SK-N-MC (cell line): ENCODE results near the gene ATXN1.
"Not testable (repeated sequence)": the region's sequence is repeated elsewhere in the genome, so short reads cannot be mapped to it uniquely, and the experiment has no call there.

Experiments
- DNase-seq: peaks from one replicate; pipeline ENCODE4 v3.0.0-alpha.2; 2011; ENCODE audit warnings: low read depth, low spot score
- H3K27ac ChIP-seq: fragments of 200-600 bp; sonication (generic); 2 replicates; pipeline ENCODE4 v1.5.1; 2016; ENCODE audit warnings: mixed run types
- H3K36me3 ChIP-seq: fragments of 200-600 bp; sonication (generic); 2 replicates; pipeline ENCODE4 v1.6.1; 2017; ENCODE audit warnings: antibody characterized with exemption, low read length, mixed read lengths; ENCODE audit not compliant: insufficient read depth
- H3K4me3 ChIP-seq: fragments of 200-600 bp; sonication (generic); 2 replicates; pipeline ENCODE4 v1.5.1; 2016
- H3K9ac ChIP-seq: fragments of 200-600 bp; sonication (generic); 2 replicates; pipeline ENCODE4 v1.8.0; 2017; ENCODE audit warnings: mixed run types, mixed read lengths; ENCODE audit not compliant: insufficient read length
- H3K9me3 ChIP-seq: fragments of 200-600 bp; sonication (generic); 2 replicates; pipeline ENCODE4 v1.6.1; 2017; ENCODE audit warnings: low read depth, mild to moderate bottlenecking, antibody characterized with exemption, low read length, moderate library complexity, mixed read lengths
- EZH2 ChIP-seq: fragments of 200-600 bp; sonication (generic); IDR thresholded peaks from one replicate; pipeline ENCODE4 v1.6.1; 2017; ENCODE audit warnings: antibody characterized with exemption
- FOXP2 ChIP-seq: optimal IDR thresholded peaks from 2 replicates; pipeline ENCODE3; 2011; ENCODE audit warnings: mild to moderate bottlenecking, moderate library complexity; ENCODE audit not compliant: insufficient read depth; ENCODE audit errors: extremely low read length, control extremely low read depth
- POLR2AphosphoS5 ChIP-seq: IDR thresholded peaks from 2 replicates; pipeline ENCODE4 v1.6.1; 2012; ENCODE audit warnings: mild to moderate bottlenecking, low read depth, low read length, borderline replicate concordance

The ATXN1 gene

GRCh38 chr6:16270178-16270794 lies 491.0 kb downstream of the ATXN1 start:
- Histone ChIP-seq H3K4me3 (no peak overlapping the region), H3K9ac (no peak overlapping the region), H3K27ac (no peak overlapping the region), H3K36me3 (no peaks in the 10 kb centered on the region), H3K9me3 (no peaks in the 10 kb centered on the region)
- DNase-seq = no peak
- no peak for TF ChIP-seq EZH2
- TF ChIP-seq POLR2AphosphoS5 = no peak
- TF ChIP-seq FOXP2 = no peak

DNA sequence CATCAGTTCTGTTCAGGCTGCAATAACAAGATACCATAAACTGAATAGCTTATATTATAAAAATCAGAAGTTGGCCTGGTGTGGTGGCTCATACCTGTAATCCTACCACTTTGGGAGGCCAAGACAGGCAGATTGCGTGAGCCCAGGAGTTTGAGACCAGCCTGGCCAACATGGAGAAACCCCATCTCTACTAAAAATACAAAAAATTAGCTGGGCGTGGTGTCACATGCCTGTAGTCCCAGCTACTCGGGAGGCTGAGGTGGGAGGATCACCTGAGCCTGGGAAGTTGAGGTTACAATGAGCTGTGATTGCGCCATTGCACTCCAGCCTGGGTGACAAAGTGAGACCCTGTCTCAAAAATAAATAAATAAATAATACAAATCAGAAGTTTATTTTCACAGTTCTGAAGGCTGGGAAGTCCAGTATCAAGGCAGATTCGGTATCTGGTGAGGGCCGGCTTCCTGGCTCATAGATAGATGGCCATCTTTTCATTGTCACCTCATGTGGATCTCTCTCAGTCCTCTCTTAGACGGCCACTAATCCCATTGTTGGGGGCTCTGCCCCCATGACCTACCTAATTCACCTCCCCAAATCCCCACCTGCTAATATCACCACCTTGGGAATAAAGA lies 491.7 kb downstream of the ATXN1 start:
- not testable (repeated sequence) for H3K36me3 ChIP-seq, DNase-seq, H3K4me3 ChIP-seq, H3K9me3 ChIP-seq, H3K9ac ChIP-seq, H3K27ac ChIP-seq

GRCh38 chr6:16267428-16268263 lies 493.6 kb downstream of the ATXN1 start:
- no peak overlapping the region for H3K27ac ChIP-seq

DNA sequence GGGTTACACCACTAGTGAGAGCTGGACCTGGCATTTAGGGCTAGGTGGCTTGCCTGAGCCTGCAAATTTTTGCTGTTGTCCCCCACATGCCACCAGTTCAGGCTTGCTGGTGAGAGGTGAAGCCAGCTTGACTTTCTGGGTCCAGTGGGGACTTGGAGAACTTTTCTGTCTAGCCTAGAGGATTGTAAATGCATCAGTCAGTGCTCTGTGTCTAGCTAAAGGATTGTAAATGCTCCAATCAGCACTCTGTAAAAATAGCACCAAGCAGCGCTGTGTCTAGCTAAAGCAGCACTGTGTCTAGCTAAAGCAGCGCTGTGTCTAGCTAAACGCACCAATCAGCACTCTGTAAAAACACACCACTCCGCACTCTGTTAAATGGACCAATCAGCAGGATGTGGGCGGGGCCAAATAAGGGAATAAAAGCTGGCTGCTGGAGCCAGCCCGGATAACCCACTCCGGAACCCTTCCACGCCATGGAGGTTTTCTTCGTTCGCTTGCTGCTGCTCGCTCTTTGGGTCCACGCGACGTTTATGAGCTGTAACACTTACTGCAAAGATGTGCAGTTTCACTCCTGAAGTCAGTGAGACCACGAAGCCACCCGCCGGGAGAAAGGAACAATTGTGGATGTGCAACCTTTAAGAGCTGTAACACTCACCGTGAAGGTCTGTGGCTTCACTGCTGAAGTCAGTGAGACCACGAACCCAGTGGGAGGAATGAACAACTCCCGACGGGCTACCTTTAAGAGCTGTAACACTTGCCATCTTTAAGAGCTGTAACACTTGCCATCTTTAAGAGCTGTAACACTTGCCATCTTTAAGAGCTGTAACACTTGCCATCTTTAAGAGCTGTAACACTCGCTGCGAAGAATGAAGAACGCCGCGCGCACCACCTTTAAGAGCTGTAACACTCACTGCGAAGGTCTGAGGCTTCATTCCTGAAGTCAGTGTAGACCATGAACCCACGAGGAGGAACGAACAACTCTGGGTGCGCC lies 495.6 kb downstream of the ATXN1 start:
- no peak for TF ChIP-seq POLR2AphosphoS5
- TF ChIP-seq FOXP2 = no peak
- TF ChIP-seq EZH2 = no peak
- no peak overlapping the region for H3K4me3 ChIP-seq
- H3K9me3 ChIP-seq = no peaks in the 10 kb centered on the region
- no peak overlapping the region for H3K9ac ChIP-seq
- H3K36me3 ChIP-seq = no peaks in the 10 kb centered on the region
- H3K27ac ChIP-seq = no peak overlapping the region
- DNase-seq = no peak

More at GRCh38 chr6:16267428-16268263, 493.6 kb downstream of the ATXN1 start:
- TF ChIP-seq FOXP2 (no peak), POLR2AphosphoS5 (no peak), EZH2 (no peak)
- H3K9ac ChIP-seq = no peak overlapping the region
- no peak for DNase-seq
- H3K36me3 ChIP-seq = no peaks in the 10 kb centered on the region
- no peaks in the 10 kb centered on the region for H3K9me3 ChIP-seq
- no peak overlapping the region for H3K4me3 ChIP-seq

GRCh38 chr6:16264785-16265184 lies 496.5 kb downstream of the ATXN1 start:
- DNase-seq = no peak
- Histone ChIP-seq H3K9ac (no peak overlapping the region), H3K4me3 (no peak overlapping the region), H3K27ac (no peak overlapping the region), H3K36me3 (no peaks in the 10 kb centered on the region), H3K9me3 (no peaks in the 10 kb centered on the region)
- TF ChIP-seq POLR2AphosphoS5 = no peak
- no peak for TF ChIP-seq FOXP2
- TF ChIP-seq EZH2 = no peak

DNA sequence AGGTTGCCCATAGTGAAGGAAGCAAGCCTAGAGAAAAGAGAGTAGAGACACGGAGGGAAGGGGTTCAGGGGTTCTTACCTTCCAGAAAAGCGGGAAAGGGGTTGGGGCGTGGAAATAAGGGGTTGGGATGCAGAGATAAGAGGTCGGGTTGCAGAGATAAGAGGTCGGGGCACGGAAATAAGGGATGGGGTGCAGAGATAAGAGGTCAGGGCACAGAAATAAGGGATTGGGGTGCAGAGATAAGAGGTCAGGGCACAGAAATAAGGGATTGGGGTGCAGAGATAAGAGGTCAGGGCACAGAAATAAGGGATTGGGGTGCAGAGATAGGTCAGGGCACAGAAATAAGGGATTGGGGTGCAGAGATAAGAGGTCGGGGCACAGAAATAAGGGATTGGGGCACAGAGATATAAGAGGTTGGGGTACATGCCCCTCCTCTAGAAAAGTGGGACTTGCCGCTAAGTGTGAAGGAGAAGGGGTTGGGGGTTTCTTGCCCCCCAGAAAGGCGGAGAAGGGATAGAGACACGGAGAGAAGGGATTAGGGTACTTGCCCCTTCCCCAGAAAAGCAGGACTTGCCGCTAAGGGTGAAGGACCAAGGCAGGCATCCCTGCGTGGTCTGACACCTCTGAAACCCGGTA lies 497.7 kb downstream of the ATXN1 start:
- H3K36me3 ChIP-seq, H3K9me3 ChIP-seq, H3K9ac ChIP-seq, H3K27ac ChIP-seq, DNase-seq, H3K4me3 ChIP-seq: not testable (repeated sequence)

GRCh38 chr6:16262773-16263172 lies 498.5 kb downstream of the ATXN1 start:
- not testable (repeated sequence) for DNase-seq, H3K9ac ChIP-seq, H3K9me3 ChIP-seq, H3K36me3 ChIP-seq, H3K27ac ChIP-seq, H3K4me3 ChIP-seq

DNA sequence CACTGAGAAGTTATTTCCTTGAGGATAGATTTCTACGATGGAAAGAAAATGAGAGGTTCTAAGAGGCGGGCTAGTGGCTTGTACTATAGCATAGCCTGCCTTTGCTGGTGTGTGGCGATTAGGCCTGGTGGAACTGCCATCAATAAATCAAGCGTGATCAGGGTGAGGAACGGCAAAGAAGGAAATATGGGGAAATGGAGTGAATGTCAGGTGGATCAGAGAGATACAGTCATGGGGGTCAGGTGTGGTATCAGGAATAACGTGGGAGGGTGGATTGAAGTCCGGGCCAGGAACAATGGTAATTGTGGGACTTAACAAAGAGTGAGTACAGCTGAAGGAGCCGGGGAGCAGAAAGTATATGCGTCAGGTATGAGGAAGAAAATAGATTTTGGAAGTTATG lies 500.7 kb downstream of the ATXN1 start:
- not testable (repeated sequence) for H3K36me3 ChIP-seq, H3K9me3 ChIP-seq, H3K4me3 ChIP-seq, DNase-seq, H3K9ac ChIP-seq, H3K27ac ChIP-seq

DNA sequence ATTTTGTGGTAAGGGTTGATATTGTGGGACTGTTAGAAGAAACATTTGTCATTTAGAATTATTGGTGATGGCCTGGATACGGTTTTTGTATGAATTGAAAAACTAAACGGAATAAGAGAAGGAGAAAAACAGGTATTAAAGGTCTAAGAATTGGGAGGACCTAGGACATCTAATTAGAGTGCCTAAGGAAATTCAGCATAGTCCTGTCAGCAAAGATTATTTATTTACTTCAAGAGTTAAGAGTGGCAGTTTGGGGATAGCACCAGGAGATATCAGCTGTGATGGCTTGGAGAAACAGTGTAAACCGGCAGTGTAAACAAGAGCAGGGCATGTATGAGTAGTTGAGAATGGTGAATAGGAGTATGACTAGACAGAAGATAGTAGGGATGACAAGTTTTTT lies 501.7 kb downstream of the ATXN1 start:
- not testable (repeated sequence) for H3K36me3 ChIP-seq, H3K27ac ChIP-seq, H3K9me3 ChIP-seq, H3K9ac ChIP-seq, DNase-seq, H3K4me3 ChIP-seq
